Kidney glomerular epithelial cell (primary cell): ENCODE data around the gene VN1R5.
A peak's percentile ranks its signal among the peaks of the same experiment; 100 is the strongest.
"Not testable (repeated sequence)": the region's sequence is repeated elsewhere in the genome, so short reads cannot be mapped to it uniquely, and the experiment has no call there.

ENCODE experiments used
- DNase-seq: peaks from one replicate; lab custom pipeline; 2025; lab: John Stamatoyannopoulos, UW

The VN1R5 gene

DNA sequence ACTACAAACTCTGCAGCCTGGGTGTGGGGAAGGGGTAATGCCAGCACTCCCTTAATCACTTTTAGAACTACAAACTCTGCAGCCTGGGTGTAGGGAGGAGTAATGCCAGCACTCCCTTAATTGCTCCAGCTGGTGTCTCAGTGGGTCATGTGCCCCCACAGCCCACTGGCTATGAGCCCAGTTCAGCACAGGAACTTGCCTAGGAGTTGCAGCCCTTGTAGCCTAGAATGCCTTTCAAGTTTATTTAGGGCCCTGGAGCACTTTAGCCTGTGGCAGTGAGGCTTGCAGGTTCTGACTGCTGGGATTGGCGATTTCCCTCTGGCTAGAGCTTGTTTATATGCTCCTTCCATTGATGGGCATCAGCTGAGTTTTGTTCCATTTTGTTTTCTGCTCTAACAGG, 17.1 kb downstream of the VN1R5 start:
- DNase-seq, result no peak

DNA sequence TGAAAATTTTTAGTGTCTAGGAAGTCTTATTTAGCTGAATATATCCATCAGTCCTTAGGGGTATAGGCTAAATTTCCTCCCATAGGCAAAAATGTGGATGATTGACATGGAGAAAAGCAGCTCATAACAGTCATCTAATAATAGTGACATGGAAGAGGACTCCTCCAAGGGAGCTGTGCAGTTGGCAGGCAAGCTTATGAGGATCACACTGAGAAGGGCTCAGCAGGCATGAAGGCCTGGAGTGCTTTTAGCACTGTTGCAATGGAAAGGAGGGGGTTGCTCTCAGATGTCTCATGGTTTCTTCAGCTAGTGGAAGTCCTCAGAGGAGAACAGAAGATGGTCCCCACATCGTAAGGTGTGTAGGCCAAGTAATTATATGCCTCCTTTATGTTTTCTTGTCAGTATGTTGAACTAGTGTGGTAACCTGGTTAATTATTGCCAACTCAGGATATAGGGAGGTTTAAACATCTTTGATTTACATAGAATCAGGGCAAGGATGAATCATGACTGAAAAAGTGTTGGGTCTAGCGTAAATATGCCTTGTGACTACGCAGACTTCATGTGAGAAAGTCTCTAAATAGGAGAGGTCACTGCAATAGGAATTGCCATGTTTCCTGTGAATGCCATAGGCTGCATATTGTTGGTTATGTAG, 18.9 kb downstream of the VN1R5 start:
- DNase-seq, result no peak

DNA sequence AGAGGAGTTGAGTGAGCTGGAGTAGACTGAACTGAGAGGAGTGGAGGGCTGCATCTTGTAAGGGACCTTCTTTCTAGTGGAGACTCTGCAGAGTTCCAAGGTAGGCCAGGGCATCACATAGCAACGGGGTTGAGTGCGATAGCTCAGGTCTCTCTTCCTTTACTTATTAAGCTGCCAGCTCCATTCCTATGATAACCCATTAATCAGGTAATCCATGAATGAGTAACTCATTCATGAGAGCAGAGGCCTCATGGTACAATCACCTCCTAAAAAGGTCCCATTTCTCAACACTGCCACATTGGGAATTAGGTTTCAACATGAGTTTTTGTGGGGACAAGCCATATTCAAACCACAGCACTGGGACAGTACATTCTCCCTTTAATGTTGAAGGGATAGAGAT, 21.3 kb downstream of the VN1R5 start:
- peak; percentile 44 for DNase-seq

DNA sequence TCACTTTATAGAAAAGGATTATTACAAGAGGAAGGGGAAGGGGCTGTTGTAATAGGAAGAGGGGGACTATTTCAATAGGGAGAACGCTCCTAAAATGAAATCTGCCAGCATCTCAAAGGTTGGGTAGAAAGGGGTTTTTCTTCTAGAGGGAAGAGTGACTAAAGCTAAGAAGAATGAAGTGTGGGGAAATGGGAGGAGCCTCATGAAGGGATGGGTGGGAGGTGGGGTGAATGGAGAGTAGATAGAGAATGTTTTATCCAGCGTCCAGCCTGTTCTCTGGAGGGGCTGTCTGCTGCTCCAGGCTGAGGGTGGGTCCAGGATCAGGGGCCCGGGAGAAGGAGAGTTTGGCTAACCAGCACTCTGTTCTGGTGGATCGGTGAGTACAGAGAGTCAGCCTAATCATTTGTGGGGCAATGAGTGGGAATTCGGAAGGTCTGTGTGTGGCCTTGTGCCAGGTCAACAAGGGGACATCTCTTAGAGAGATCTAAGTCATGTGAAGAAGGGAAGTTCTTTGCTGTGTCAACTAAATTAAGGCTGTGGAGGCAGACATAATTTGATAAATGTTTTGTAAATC, 25.2 kb downstream of the VN1R5 start:
- peak; percentile 36 for DNase-seq

DNA sequence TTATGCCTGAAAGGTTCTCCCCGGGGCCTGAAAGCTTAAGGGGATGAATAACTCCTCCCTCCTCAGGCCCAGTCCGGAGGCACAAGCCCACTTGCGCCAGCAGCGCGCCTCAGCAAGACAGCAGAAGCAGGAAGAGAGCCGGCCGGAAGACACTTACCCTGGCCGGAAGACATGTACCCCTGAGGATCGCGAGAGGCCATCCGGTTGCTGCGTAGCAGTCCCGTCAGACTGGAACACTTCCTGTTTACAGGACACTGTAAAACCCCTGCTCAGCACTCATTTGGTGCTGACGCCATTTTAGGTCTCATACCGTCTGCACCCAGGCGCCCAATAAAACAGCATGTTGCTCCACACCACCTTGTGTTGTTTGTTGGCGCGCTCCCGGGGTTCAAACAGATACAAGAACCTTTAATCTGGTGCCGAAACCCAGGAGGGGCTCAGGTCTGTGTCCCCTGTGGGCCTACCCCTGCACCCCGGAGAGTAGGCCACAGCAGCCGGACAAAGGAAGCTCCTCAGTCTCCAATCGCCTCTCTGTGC, 30.3 kb downstream of the VN1R5 start:
- DNase-seq, result no peak

DNA sequence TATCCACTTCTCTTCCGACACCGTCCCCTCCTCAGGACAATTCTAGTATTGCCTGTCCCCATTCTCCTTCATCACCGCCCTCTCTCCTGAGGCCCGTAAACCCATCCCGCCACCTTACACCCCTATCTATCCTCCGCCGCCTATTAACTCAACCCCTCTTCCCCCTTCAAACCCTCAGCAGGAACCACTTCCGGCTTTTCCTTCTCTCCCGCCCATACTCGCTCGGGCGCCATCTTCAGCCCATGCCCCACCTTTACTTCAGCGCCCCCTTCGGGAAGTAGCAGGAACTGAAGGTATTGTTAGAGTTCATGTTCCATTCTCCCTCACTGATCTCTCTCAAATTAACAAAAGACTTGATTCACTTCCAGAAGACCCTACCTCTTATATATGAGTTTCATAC, 31.6 kb downstream of the VN1R5 start:
- DNase-seq, result no peak

DNA sequence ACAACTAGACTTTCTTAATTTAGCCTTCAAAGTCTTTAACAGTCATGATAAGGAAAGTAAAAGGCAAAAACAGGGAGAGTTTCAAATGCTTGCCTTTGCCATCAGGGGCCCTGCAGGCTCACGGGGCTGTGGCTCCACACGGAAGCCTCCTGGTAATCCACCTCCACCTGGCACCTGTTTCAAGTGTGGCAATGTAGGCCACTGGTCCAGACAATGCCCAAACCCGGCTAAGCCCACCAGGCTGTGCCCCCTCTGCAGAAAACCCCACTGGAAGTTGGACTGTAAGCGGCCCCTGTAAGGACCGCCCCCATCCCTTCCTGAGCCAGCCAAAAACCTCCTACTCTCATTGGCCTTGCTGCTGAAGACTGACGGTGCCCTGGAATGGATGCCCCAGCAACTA, 32.5 kb downstream of the VN1R5 start:
- no peak for DNase-seq

DNA sequence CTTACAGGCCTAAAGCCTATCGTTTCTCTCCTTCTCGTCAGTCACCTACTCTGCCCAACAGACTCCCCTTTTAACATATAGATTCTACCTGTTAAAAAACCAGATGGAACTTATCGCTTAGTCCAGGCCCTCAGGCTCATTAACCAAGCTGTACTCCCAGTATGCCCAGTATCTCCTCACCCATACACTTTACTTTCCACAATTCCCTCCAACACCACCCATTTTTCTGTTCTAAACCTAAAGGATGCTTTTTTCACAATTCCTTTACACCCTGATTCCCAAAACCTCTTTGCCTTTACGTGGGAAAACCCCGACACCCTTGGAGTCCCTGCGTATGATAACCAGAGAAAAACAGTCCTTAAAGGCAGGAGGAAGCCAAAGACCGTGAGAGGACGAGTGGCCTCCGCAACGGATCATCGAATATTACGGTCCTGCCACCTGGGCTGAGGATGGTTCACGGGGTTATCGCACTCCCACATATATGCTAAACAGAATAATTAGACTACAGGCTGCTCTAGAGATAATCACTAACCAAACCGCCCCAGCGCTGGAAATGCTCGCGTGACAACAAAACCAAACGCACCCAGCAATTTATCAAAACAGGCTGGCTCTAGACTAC, 33.5 kb downstream of the VN1R5 start:
- not testable (repeated sequence) for DNase-seq

DNA sequence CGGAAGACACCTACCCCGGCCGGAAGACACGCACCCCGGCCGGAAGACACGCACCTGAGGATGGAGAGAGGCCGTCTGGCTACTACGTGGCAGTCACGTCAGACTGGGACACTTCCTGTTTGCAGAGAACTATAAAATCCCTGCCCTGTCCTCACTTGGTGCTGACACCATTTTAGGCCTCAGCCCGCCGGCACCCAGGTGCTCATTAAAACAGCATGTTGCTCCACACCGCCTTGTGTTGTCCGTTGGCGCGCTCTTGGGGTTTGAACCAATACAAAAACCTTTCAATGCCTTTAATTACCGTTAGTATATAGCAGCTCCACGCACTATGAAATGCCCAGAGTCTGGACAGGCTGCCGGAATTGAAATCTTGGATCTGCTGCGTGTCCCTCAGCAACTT, 34.7 kb downstream of the VN1R5 start:
- no peak for DNase-seq

DNA sequence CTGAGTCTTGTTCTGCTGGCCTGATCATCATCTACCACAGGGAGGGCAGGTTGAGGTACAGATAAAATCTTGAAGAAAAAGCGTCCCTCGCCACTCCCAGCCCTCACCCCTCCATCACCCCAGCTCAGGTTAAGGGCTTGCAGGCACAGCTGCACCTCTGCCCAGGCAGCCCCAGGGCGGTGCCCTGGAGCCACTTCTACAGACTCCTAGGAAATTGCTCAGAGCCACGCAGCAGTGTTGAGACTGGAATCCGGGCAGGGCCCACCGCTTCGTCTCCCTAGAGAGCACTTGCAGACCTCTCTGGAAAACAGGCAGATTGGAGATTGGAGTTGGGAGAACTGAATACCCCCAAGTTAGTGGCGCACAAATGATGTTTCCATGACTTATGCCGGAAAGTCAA, 35.3 kb downstream of the VN1R5 start:
- DNase-seq, result no peak

DNA sequence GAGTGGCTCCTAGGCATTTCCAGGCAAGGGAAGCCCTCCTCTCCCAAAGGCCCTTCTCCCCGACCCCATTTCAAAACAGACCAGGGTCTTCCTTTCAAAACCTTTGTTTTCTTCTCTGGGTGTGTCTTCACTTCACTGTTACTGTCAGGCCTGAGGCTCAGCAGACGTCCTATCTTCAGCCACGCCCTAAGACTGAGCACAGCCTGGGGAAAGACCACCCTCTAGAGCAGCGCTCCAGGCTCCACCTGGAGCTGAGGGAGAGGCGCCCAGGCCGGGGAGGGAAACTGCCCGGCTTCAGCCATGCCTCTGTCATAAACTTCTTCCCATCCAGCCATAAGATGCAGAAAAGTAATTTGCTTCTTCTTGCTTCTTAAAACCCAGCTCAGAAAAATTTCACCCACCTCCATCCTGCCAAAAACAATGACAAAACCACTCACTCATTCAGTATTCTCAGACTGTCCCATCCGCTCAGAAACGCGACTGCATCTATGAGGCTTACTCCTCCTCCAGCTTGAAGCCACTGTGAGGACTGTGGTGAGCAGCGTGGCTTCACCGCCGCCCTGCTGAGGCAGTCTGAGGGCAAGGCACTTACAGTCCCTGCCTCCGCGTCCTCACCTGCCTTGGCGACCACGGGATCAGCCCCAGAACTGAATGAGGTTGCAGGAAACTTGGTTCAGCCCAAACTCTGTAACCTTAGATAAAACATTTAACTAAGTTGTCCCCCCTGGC, 36.1 kb downstream of the VN1R5 start:
- no peak for DNase-seq

DNA sequence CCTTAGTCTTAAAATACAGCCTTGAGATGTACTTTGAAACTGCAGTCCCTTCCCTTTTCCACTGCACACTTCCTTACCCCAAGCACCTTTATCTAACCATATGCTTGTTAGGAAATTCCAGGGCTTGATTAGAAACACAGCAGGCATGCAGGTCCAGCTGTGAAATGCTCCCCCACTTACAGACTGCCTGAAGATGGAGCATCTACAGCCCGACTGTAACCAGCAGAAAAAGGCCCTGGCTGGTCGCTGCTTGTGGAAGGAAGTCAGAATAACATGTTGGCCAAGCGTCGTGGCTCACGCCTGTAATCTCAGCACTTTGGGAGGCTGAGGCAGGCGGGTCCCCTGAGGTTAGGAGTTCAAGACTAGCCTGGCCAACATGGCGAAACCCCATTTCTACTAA, 37.2 kb downstream of the VN1R5 start:
- no peak for DNase-seq

DNA sequence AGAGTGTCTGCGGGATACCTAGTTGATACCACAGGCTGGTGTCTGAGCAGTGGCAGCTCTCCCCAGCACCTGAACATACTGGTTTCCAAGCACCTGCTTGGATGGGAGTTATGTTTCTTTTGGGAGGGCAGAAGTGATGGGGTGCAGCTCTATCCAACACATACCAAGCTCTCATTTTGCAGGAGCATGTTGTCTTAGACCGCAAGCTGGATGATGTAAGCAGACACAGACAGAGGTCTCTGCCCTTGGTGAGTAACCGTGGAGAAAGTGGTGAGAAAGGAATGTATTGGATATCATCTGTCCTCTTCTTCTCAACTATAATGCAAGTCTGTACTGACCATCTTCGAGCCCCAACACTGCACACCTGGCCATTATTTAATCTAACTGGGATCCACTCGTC, 38.4 kb downstream of the VN1R5 start:
- DNase-seq, result peak; percentile 54

DNA sequence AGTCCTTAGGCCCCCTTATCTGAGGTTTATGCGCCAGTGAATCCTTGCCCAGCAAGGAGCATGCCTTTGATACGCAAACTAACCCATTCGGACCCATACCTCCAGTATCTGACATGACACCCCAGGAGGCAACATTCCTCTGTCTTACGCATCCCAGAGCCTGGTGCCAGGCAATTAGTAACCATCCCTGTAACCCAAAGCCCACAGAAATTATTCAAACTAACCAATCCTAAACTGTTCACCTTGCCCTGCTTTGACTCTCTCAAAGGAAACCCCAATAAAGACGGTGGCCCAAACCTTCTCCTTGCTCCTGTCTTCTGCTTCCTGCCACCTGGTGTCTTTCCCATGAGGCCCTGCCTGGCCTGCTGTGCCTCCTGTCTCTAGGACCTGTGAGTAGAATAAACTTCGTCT, 39.4 kb downstream of the VN1R5 start:
- no peak for DNase-seq

DNA sequence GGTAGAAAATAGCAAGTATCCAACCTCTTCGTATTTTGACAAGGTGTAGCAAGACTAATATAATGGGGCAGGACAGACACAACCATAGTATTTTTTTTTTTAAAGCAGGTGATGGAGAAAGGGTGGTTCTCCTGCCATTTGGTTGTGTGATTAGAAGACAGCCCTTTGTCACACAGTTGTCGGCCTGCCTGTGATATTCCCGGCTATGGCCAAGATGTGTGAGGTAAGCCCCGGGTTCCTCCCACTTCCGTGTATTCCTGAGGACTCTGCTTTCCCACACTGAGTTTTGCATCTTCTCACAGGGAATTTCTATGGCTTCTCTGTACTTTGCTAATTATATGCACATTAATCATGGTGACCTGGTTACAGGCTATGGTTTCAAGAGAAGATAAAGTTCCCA, 39.9 kb downstream of the VN1R5 start:
- DNase-seq, result no peak

DNA sequence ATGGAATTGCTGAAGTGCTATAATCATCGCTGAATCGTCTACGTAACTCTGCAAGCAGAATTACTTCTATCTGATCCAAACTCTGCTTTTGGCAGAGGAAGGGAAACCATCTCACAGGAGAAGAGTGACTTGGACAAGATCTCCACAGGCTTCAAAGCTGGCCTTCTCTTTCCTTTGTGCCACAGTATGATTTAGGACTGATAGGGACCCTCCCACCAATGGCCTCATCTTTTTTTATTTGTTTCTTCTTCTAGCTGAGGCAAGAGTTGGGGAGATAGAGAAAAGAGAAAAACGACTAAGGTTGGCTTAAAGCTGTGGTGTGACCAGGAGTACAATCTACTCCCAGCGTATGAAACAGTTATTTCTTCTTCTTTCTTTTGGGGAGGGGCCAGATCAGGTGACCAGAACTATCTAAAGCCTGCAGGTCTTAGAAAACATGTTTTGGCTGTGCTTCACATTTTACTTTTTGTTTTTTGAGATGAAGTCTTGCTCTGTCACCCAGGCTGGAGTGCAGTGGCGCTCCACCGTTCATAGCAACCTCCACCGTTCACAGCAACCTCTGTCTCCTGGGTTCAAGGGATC, 40.8 kb downstream of the VN1R5 start:
- DNase-seq, result no peak

DNA sequence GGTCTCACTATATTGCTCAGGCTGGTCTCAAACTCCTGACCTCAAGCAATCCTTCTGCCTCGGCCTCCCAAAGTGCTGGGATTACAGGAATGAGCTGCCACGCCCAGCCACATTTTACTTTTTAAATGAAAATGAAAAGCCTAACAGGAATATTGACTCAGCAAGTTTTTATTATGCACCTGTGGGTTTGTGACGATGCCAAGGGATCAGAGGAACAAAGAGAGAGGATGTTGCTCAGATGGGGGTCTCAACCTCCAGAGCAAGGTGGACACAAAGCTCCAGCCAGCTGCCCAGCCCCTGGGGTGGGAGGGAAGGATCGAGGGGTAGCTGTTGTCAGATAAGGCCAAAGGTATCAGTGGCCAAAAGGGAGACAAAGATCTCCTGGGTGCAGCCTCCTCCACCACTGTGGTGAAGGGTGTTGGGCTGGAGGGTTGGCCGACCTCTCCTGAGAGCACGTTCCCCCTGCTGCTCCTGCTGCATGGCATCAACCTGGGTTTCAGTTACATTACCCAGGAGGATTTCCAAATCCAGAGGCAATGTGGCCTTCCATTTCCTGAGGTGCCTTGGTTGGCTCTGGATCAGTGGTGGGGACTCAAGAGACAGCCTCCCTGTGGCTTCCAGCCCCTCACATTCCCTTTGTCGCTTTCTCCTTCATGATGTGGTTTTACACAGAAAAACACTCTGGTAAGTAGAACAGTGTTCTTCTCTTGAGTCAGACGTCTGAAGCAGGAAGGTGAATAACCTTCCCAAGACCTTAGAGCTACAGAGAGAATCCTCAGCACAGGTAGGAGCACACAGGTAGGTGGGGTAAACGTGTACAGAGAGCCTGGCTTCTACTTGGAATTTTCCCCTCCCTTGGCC, 41.6 kb downstream of the VN1R5 start:
- no peak for DNase-seq

DNA sequence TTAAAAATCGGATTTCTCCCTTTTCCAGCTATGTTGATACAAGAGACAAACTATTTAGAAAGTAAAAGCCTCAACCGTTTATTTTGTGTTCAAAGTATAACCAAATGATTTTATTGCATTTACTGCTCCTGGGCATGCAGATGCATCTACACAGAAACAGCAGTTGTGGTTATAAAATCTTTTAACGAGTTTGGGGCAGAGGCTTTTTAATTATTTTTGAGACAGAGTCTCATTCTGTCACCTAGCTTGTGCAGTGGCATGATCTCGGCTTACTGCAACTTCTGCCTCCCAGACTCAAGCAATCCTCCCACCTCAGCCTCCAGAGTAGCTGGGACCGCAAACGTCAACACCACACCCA, 42.2 kb downstream of the VN1R5 start:
- no peak for DNase-seq

DNA sequence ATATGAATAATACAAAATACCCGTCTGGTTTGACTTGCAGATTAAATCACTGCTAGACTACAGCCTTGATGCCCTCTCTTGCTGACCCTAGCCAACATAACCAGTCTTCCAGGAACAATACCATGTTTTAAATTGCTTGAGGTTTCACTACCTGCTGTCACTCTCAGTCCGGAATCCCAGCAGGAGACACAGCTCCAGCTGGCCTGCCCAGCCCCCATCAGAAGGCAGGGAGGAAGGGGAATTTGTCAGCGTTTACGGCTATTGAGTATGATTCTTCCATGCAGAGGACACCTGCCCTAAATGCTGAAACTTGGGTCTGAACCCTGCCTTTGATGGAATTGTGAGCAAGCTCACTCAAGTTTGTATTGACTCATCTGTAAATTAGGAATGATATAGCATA, 42.8 kb downstream of the VN1R5 start:
- DNase-seq, result no peak

DNA sequence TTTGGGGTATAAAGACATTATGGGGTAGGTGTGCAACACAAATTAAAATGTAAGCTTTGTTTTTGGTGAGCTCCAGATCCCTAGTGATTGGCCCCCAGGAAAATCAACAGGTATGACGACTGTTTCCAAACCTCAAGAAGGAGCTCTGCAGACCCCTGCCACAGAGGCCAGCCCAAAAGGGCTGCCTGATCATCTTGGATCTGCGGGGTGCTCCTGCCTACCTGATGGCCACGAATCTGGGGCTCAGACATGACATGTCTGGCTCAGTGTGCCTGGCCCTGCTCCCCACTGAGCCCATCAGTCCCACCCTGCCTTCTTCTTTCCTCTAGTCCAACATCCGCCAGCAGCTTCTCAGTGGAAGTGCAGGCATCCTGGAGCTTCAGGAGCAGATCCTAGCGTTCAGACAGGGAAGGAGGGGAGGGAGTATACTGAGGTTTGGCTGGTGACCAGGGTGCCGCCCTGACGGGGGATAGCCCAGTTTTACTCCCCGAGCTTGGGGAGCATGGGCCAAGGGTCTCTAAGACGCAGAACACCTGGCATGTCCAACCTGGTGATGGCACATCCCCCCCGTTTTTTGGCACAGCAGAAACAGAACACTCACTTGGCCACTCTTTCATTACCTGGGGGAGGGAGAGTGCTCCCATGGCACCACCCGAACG, 44.0 kb downstream of the VN1R5 start:
- no peak for DNase-seq
